CD1c-positive myeloid dendritic cell (primary cell): Measurements from ENCODE around the gene KLHL7.
"Not testable (repeated sequence)": the region's sequence is repeated elsewhere in the genome, so short reads cannot be mapped to it uniquely, and the experiment has no call there.

ENCODE experiments used
- DNase-seq: peaks from one replicate; pipeline ENCODE4 v3.0.0-alpha.2; 2016; ENCODE audit errors: extremely low spot score

Gene KLHL7

GRCh38 chr7:23175938-23176337 lies 70.4 kb downstream of the KLHL7 start:
- peak; percentile 41 for DNase-seq

- DNase-seq = peak; percentile 99
These were observed 76.3 kb downstream of the KLHL7 start, which contains the start of gene NUP42 for GRCh38 chr7:23181684-23182553. Gene NUP42 (plus strand): TSS chr7:23182048. CDS start chr7:23182086, 38 bp downstream.

GRCh38 chr7:23183279-23184012 lies 77.9 kb downstream of the KLHL7 start:
- DNase-seq = peak; percentile 34

GRCh38 chr7:23184291-23184690 lies 78.7 kb downstream of the KLHL7 start:
- no peak for DNase-seq

GRCh38 chr7:23184709-23185359 lies 79.2 kb downstream of the KLHL7 start:
- peak; percentile 69 for DNase-seq

- no peak for DNase-seq
These were observed 80.4 kb downstream of the KLHL7 start for GRCh38 chr7:23185980-23186379.

- no peak for DNase-seq
These were observed 85.4 kb downstream of the KLHL7 start for GRCh38 chr7:23191022-23191421.

- not testable (repeated sequence) for DNase-seq
These were observed 88.2 kb downstream of the KLHL7 start for GRCh38 chr7:23193650-23194227.

GRCh38 chr7:23196306-23196705 lies 90.7 kb downstream of the KLHL7 start:
- DNase-seq = no peak

GRCh38 chr7:23197745-23198144 lies 92.2 kb downstream of the KLHL7 start:
- DNase-seq = not testable (repeated sequence)

- DNase-seq = no peak
These were observed 94.7 kb downstream of the KLHL7 start for GRCh38 chr7:23200331-23200730.

- DNase-seq = no peak
These were observed 98.7 kb downstream of the KLHL7 start for GRCh38 chr7:23204241-23204640.

GRCh38 chr7:23205577-23205908 lies 100.0 kb downstream of the KLHL7 start:
- no peak for DNase-seq

GRCh38 chr7:23205909-23206767 lies 100.6 kb downstream of the KLHL7 start:
- DNase-seq = no peak

GRCh38 chr7:23207021-23207420 lies 101.4 kb downstream of the KLHL7 start:
- peak; percentile 48 for DNase-seq

- peak; percentile 39 for DNase-seq
These were observed 102.3 kb downstream of the KLHL7 start for GRCh38 chr7:23207884-23208283.

GRCh38 chr7:23208316-23208715 lies 102.7 kb downstream of the KLHL7 start:
- DNase-seq = peak; percentile 60

GRCh38 chr7:23210506-23210905 lies 104.9 kb downstream of the KLHL7 start:
- DNase-seq = peak; percentile 56

- no peak for DNase-seq
These were observed 106.0 kb downstream of the KLHL7 start for GRCh38 chr7:23211589-23211988.

- DNase-seq = no peak
These were observed 106.8 kb downstream of the KLHL7 start for GRCh38 chr7:23212395-23212794.

- DNase-seq = no peak
These were observed 107.3 kb downstream of the KLHL7 start for GRCh38 chr7:23212841-23213240.
